Upper lobe of left lung (tissue), 6 donors: ENCODE results near the gene TAF9. TPM values are rescaled to one million over a fixed set of nuclear protein-coding genes. Genes with fewer than 3 reads are reported as not detected.

Source experiments
- ATAC-seq, 2 donors: fragments of 200-7000 bp; cut with Tn5 transposase; one replicate each; pipeline ENCODE4 v1.9.1; 2022; ENCODE audit warnings: mild to moderate bottlenecking in 2 of 2, moderate library complexity in 2 of 2; ENCODE audit not compliant: low FRiP score in 2 of 2
- DNase-seq, 2 donors: peaks; one replicate each; pipeline ENCODE4 v3.0.0-alpha.2; 2019 to 2020
- H3K27ac ChIP-seq, 4 donors: fragments of 200-600 bp; sonication (generic); one replicate each; pipeline ENCODE4 v1.5.1; 2016 to 2019
- H3K27me3 ChIP-seq, 4 donors: fragments of 200-600 bp; sonication (generic); one replicate each; pipeline ENCODE4 v1.5.1; 2017 to 2019
- H3K36me3 ChIP-seq, 4 donors: fragments of 200-600 bp; sonication (generic); one replicate each; pipeline ENCODE4 v1.5.1; 2016 to 2019
- H3K4me1 ChIP-seq, 4 donors: fragments of 200-600 bp; sonication (generic); one replicate each; pipeline ENCODE4 v1.5.1; 2018 to 2019
- H3K4me3 ChIP-seq, 4 donors: fragments of 200-600 bp; sonication (generic); one replicate each; pipeline ENCODE4 v1.5.1; 2017 to 2019; ENCODE audit warnings: mild to moderate bottlenecking in 2 of 4, moderate library complexity in 1 of 4
- H3K9me3 ChIP-seq, 4 donors: fragments of 200-600 bp; sonication (generic); one replicate each; pipeline ENCODE4 v1.5.1; 2018 to 2019
- CTCF ChIP-seq, 6 experiments: fragments of 450-650 bp in 4 of 6; fragments of 200-600 bp in 2 of 6; sonication (generic) in 2 of 6; IDR thresholded peaks; one replicate each; pipeline ENCODE4 v1.5.1; 2016 to 2019; ENCODE audit warnings: antibody characterized with exemption in 6 of 6
- EP300 ChIP-seq, 4 donors: sonication (generic); formaldehyde crosslinking; IDR thresholded peaks; one replicate each; pipeline ENCODE4 v1.5.1; 2017; ENCODE audit warnings: antibody characterized with exemption in 4 of 4, control low read depth in 2 of 4
- POLR2A ChIP-seq, 4 donors: fragments of 450-650 bp; IDR thresholded peaks; one replicate each; pipeline ENCODE4 v1.5.1; 2016 to 2017; ENCODE audit warnings: antibody characterized with exemption in 4 of 4, mild to moderate bottlenecking in 2 of 4
- POLR2AphosphoS5 ChIP-seq, 2 donors: sonication (generic); formaldehyde crosslinking; IDR thresholded peaks; one replicate each; pipeline ENCODE4 v1.5.1; 2017; ENCODE audit warnings: antibody characterized with exemption in 2 of 2
- WGBS, 2 donors: methylation state at CpG; one replicate each; pipeline ENCODE4 v1.1.5; 2017 to 2018; 5-methylcytosine and 5-hydroxymethylcytosine counted together
- total RNA-seq, 6 donors: library from RNA; depleted of rRNA in 4 of 6; stranded (reverse); fragments of >200 nt in 4 of 6; gene quantifications; one replicate each; pipeline versions ENCODE4 v1.1.0 to v1.2.1, GENCODE V29; 2016 to 2021
- donor health status: DM: no; HTN: no; CAD: no; lungs with moderate emphysema.
- donor health status: DM: no; HTN: yes; CAD: no; lungs with severe emphysema.

Gene TAF9
- total RNA-seq, 6 donors from 2014 or later: 25.9 to 59.7 (median 38.2) TPM

GRCh38 chr5:69415584-69415958 is 46.3 kb upstream of the TAF9 start:
- Histone ChIP-seq H3K36me3 (peaks cover 0 to 34% (median 6%) of the 10 kb centered on the region in 4 donors), H3K27me3 (no peaks in the 10 kb centered on the region), H3K4me1 (peaks cover 0 to 18% (median 6%) of the 10 kb centered on the region in 4 donors), H3K9me3 (no peaks in the 10 kb centered on the region), H3K4me3 (peak overlapping the region; percentile 52 to 80 (median 77)), H3K27ac (peak overlapping the region; percentile 88 to 92 (median 90))
- no peak for TF ChIP-seq CTCF (IDR thresholded peaks at IDR 0.05)
- no peak for TF ChIP-seq POLR2A (IDR thresholded peaks at IDR 0.05)
- no peak for TF ChIP-seq EP300 (IDR thresholded peaks at IDR 0.05)
- TF ChIP-seq POLR2AphosphoS5 (IDR thresholded peaks at IDR 0.05): no peak
- DNase-seq: peak; percentile 36 to 50
- ATAC-seq: peak in 1 of 2 donors; percentile 28
- 40 to 49% methylated on average over 10 to 17 of the region's 18 CpGs for WGBS, 2 donors

- Histone ChIP-seq H3K9me3 (no peaks in the 10 kb centered on the region), H3K4me1 (peaks cover 0 to 18% (median 6%) of the 10 kb centered on the region in 4 donors), H3K36me3 (peaks cover 0 to 36% (median 6%) of the 10 kb centered on the region in 4 donors), H3K4me3 (peak within 1 kb of the TSS; percentile 52 to 80 (median 77)), H3K27ac (peak within 1 kb of the TSS; percentile 88 to 92 (median 90)), H3K27me3 (no peaks in the 10 kb centered on the region)
- 0 to 20% methylated on average over 12 to 39 of the region's 78 CpGs for WGBS, 2 donors
- ATAC-seq: peak; percentile 92 to 99
- peak; percentile 95 to 96 for DNase-seq
- TF ChIP-seq EP300 (IDR thresholded peaks at IDR 0.05) (no peak), CTCF (IDR thresholded peaks at IDR 0.05) (peak; percentile 37 to 79 (median 52)), POLR2AphosphoS5 (IDR thresholded peaks at IDR 0.05) (peak in 1 of 2 donors; percentile 59), POLR2A (IDR thresholded peaks at IDR 0.05) (peak in 3 of 4 donors; percentile 54 to 88 (median 62))
Measured at GRCh38 chr5:69414885-69415583, 45.7 kb upstream of the TAF9 start, which contains the start of gene MARVELD2. Gene MARVELD2, plus strand, starts transcription at chr5:69415116. Its CDS starts 4,270 bp downstream, at chr5:69419386.

- no peaks in the 10 kb centered on the region for H3K27me3 ChIP-seq
- no peak overlapping the region for H3K4me3 ChIP-seq
- H3K27ac ChIP-seq: no peak overlapping the region
- no peak for DNase-seq
- WGBS, 2 donors: 88 to 90% methylated on average over 15 of the region's 15 CpGs
- peaks cover 12 to 46% (median 22%) of the 10 kb centered on the region in 4 donors for H3K36me3 ChIP-seq
- H3K4me1 ChIP-seq: no peaks in the 10 kb centered on the region
- H3K9me3 ChIP-seq: no peaks in the 10 kb centered on the region
- TF ChIP-seq EP300 (IDR thresholded peaks at IDR 0.05): no peak
- no peak for TF ChIP-seq POLR2A (IDR thresholded peaks at IDR 0.05)
- TF ChIP-seq POLR2AphosphoS5 (IDR thresholded peaks at IDR 0.05): no peak
- no peak for TF ChIP-seq CTCF (IDR thresholded peaks at IDR 0.05)
- no peak for ATAC-seq
Measured at GRCh38 chr5:69404659-69405330, 35.5 kb upstream of the TAF9 start.

- no peak for ATAC-seq
- no peaks in the 10 kb centered on the region for H3K4me1 ChIP-seq
- no peaks in the 10 kb centered on the region for H3K27me3 ChIP-seq
- H3K4me3 ChIP-seq: no peak overlapping the region
- H3K36me3 ChIP-seq: peaks cover 7 to 70% (median 35%) of the 10 kb centered on the region in 4 donors
- no peaks in the 10 kb centered on the region for H3K9me3 ChIP-seq
- TF ChIP-seq CTCF (IDR thresholded peaks at IDR 0.05) (no peak), EP300 (IDR thresholded peaks at IDR 0.05) (no peak)
- no peak for DNase-seq
- no peak overlapping the region for H3K27ac ChIP-seq
Measured at GRCh38 chr5:69378376-69378775, 9.1 kb upstream of the TAF9 start.
